Prostate gland (tissue), 2 donors: ENCODE data around the gene PRSS33. TPM values are rescaled to one million over a fixed set of nuclear protein-coding genes. Genes with fewer than 3 reads are reported as not detected.

Source experiments
- DNase-seq: peaks from one replicate; pipeline ENCODE4 v3.0.0-alpha.2; 2019; ENCODE audit warnings: low spot score
- H3K27ac ChIP-seq, 2 donors: fragments of 200-600 bp; sonication (generic); 2 replicates each; pipeline ENCODE4 v1.5.1; 2017 to 2019
- H3K27me3 ChIP-seq: fragments of 200-600 bp; sonication (generic); replicated peaks from 2 replicates; pipeline ENCODE4 v1.5.1; 2019; ENCODE audit not compliant: insufficient read depth
- H3K36me3 ChIP-seq, 2 donors: fragments of 200-600 bp; sonication (generic); 1 replicate in 1 of 2; 2 replicates in 1 of 2; pipeline versions ENCODE4 v1.5.1 to v1.8.1; 2017 to 2019
- H3K4me1 ChIP-seq: fragments of 200-600 bp; sonication (generic); replicated peaks from 2 replicates; pipeline ENCODE4 v1.5.1; 2019
- H3K4me3 ChIP-seq, 2 donors: fragments of 200-600 bp; sonication (generic); 2 replicates each; pipeline ENCODE4 v1.5.1; 2017 to 2019
- H3K9me3 ChIP-seq: fragments of 200-600 bp; sonication (generic); 2 replicates; pipeline ENCODE4 v1.5.1; 2017
- POLR2A ChIP-seq: fragments of 450-650 bp; IDR thresholded peaks from one replicate; pipeline ENCODE4 v1.6.1; 2016; ENCODE audit warnings: antibody characterized with exemption, mild to moderate bottlenecking
- POLR2AphosphoS5 ChIP-seq: sonication (generic); formaldehyde crosslinking; IDR thresholded peaks from one replicate; pipeline ENCODE4 v1.6.1; 2017; ENCODE audit warnings: antibody characterized with exemption
- WGBS: methylation state at CpG from one replicate; pipeline ENCODE4 v1.1.5; 2018; 5-methylcytosine and 5-hydroxymethylcytosine counted together
- intact Hi-C: fragments of 100-400 bp; cut with DNase I; formaldehyde crosslinking; loops from one replicate; pipeline ENCODE4 v1.14.2; 2022
- total RNA-seq, 2 donors: library from RNA; depleted of rRNA; stranded (reverse); fragments of >200 nt; gene quantifications; one replicate each; pipeline ENCODE4 v1.1.0, GENCODE V29; 2016
- TF ChIP-seq, protein P1 (sequence below), 4 experiments: fragments of 200-600 bp in 2 of 4; fragments of 450-650 bp in 2 of 4; sonication (generic) in 2 of 4; IDR thresholded peaks; 1 replicate in 3 of 4; 2 replicates in 1 of 4; pipeline ENCODE4 v1.5.1; 2016 to 2019; ENCODE audit warnings: antibody characterized with exemption in 4 of 4, mild to moderate bottlenecking in 2 of 4, moderate library complexity in 2 of 4

The PRSS33 gene
- total RNA-seq, 2 donors from 2014 or later = not detected

DNA sequence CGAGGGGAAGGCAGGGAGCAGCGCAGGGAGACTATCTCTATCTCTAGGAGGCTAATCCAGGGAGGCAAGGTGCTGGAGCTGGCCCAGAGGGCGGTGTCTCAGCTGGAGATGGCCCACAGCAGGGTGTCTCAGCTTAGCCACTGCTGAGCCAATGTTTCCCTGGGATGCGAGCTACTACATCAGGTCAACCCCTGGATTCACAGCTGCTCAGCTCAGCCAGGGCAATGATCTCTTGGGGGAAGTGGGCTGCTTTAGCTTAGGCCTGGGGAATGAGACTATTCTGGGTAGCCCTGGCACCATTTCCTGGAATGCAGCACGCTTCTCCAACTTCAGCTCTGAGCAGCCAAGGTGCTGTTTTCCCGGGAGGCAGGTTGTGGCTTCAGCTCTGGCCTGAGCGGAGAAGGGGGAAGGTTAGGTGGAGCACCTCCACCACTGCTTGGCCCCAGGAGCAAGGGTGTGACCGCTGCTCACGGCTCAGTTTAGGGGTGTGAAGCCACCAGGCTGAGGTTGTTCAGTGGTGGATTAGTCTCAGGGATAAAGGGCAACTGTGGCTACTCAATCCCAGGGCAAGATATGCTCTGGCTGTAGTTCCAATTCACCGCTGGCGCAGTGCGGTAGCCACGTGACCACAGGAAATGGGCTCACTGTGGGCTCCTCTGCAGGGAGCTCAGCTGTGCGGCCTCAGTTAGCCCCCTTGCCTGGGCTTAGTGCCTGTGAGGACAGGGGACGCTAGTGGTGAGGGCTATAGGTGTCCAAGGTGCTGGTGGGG is 24.5 kb upstream of the PRSS33 start:
- Histone ChIP-seq H3K4me3 (no peak overlapping the region), H3K36me3 (no peaks in the 10 kb centered on the region), H3K27me3 (no peaks in the 10 kb centered on the region), H3K9me3 (no peaks in the 10 kb centered on the region), H3K4me1 (no peaks in the 10 kb centered on the region), H3K27ac (no peak overlapping the region)
- no peak for TF ChIP-seq POLR2AphosphoS5
- TF ChIP-seq POLR2A = no peak
- TF ChIP-seq, protein P1, sequence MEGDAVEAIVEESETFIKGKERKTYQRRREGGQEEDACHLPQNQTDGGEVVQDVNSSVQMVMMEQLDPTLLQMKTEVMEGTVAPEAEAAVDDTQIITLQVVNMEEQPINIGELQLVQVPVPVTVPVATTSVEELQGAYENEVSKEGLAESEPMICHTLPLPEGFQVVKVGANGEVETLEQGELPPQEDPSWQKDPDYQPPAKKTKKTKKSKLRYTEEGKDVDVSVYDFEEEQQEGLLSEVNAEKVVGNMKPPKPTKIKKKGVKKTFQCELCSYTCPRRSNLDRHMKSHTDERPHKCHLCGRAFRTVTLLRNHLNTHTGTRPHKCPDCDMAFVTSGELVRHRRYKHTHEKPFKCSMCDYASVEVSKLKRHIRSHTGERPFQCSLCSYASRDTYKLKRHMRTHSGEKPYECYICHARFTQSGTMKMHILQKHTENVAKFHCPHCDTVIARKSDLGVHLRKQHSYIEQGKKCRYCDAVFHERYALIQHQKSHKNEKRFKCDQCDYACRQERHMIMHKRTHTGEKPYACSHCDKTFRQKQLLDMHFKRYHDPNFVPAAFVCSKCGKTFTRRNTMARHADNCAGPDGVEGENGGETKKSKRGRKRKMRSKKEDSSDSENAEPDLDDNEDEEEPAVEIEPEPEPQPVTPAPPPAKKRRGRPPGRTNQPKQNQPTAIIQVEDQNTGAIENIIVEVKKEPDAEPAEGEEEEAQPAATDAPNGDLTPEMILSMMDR (IDR thresholded peaks at IDR 0.05) = no peak
- WGBS = 53% methylated on average over 15 of the region's 15 CpGs
- DNase-seq = no peak
- intact Hi-C loops = no loop called here

DNA sequence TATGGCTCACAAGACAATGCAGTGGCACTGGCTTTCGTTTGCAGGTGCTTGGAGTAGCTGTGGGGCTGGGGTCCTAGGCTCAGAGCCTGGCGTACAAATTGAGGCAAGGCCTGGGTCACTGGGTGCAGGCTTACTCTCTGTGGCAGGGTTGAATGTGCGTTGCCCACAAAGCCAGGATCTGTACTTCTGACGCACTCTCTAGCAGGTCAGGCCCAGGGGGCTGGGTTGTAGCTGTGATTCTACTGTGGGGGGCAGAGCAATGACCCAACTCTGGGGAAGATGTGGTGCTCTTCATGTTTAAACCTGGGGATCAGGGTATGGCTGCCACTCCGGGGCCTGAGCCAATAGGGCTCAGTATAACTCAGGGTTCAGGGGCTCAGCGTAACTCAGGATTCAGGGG is 23.3 kb upstream of the PRSS33 start:
- Histone ChIP-seq H3K27me3 (no peaks in the 10 kb centered on the region), H3K27ac (no peak overlapping the region), H3K4me1 (no peaks in the 10 kb centered on the region), H3K4me3 (no peak overlapping the region), H3K9me3 (no peaks in the 10 kb centered on the region), H3K36me3 (no peaks in the 10 kb centered on the region)
- intact Hi-C loops = no loop called here
- TF ChIP-seq, protein P1 (IDR thresholded peaks at IDR 0.05) = no peak
- no peak for TF ChIP-seq POLR2A
- TF ChIP-seq POLR2AphosphoS5 = no peak
- 85% methylated on average over 6 of the region's 6 CpGs for WGBS
- DNase-seq = no peak

DNA sequence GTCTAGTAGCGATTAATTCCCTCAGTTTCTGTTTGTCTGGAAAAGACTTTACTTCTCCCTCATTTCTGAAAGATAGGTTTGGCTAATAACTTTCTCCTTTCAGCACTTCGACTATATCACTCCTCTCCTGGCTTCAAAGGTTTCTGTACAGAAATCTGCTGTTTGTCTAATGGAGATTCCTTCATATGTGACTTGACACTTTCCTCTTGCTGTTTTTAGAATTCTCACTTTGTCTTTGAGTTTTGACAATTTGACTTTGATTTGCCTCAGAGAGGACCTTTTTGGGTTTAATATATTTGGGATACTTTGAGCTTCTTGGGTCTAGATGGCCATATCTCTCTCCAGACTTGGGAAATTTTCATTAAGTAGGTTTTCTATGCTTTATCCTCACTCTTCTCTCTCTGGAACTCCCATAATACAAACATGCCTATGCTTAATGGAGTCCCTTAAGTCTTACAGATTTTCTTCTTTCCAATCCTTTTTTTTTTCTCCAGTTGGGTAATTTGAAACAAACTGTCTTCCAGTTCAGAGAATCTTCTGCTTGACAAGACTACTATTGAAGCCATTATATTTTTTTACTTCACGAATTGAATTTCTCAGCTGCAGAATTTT is 21.9 kb upstream of the PRSS33 start:
- intact Hi-C loops = no loop called here
- Histone ChIP-seq H3K36me3 (no peaks in the 10 kb centered on the region), H3K4me3 (no peak overlapping the region), H3K4me1 (no peaks in the 10 kb centered on the region), H3K27ac (no peak overlapping the region), H3K27me3 (no peaks in the 10 kb centered on the region), H3K9me3 (no peaks in the 10 kb centered on the region)
- TF ChIP-seq POLR2A = no peak
- no peak for TF ChIP-seq POLR2AphosphoS5
- TF ChIP-seq, protein P1 (IDR thresholded peaks at IDR 0.05) = no peak
- 74% methylated on average over 3 of the region's 3 CpGs for WGBS
- no peak for DNase-seq

DNA sequence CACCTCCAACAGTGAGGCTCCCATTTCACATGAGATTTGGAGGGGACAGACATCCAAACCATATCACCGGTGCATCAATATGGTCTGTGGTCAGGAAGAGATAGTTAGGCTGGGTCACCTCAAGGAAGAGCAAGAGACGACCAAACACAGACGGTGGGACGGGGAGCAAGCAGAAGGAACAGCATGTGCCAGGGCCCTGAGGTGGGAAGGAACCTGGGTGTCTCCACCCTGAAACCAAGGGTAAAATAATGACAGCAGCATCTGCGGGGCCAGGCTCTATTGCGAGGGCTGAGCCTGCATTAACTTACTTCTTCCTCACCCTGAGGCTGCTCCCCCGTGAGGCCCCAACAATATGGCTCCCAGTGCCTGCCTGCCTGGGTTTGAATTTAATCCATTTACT is 20.8 kb upstream of the PRSS33 start:
- WGBS = 93% methylated on average over 7 of the region's 7 CpGs
- TF ChIP-seq POLR2AphosphoS5 (no peak), POLR2A (no peak)
- TF ChIP-seq, protein P1 (IDR thresholded peaks at IDR 0.05) = no peak
- H3K4me3 ChIP-seq = no peak overlapping the region
- H3K27ac ChIP-seq = no peak overlapping the region
- H3K4me1 ChIP-seq = no peaks in the 10 kb centered on the region
- intact Hi-C loops = no loop called here
- H3K27me3 ChIP-seq = no peaks in the 10 kb centered on the region
- no peak for DNase-seq
- no peaks in the 10 kb centered on the region for H3K36me3 ChIP-seq
- H3K9me3 ChIP-seq = no peaks in the 10 kb centered on the region

DNA sequence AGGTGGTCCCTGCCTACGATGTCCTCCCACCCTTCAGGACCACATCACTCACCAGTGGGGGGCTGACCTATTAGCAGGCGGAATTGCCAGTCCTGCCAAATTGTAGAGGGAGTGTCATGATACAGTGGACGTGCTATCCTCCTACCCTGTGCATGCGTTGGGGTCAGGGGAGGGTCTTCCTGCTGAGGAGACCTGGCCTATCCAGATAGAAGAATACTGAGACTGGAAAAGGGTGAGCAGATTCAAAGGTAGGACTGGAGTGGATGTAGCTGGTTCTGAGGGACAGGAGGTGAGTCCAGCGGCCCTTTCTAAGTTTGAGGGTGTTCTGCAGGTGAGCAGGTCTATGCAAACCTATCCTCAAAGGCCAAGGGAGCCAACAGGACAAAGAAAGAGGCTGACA is 18.9 kb upstream of the PRSS33 start:
- H3K4me3 ChIP-seq = no peak overlapping the region
- WGBS = 77% methylated on average over 5 of the region's 5 CpGs
- no peaks in the 10 kb centered on the region for H3K4me1 ChIP-seq
- no peaks in the 10 kb centered on the region for H3K27me3 ChIP-seq
- no peaks in the 10 kb centered on the region for H3K9me3 ChIP-seq
- intact Hi-C loops = no loop called here
- no peak for DNase-seq
- H3K27ac ChIP-seq = no peak overlapping the region
- TF ChIP-seq, protein P1 (IDR thresholded peaks at IDR 0.05) = no peak
- TF ChIP-seq POLR2A (no peak), POLR2AphosphoS5 (no peak)
- no peaks in the 10 kb centered on the region for H3K36me3 ChIP-seq
